ENCODE results near the gene DPF1.

- TF ChIP-seq CTCF (IDR thresholded peaks at IDR 0.05) = no peak
- no peak for TF ChIP-seq EZH2 (IDR thresholded peaks at IDR 0.05)
Observed at GRCh38 chr19:38223119-38223523, 901 bp downstream of the DPF1 start.

Measured in neural progenitor cell (in vitro differentiated cells).